SK-N-MC (cell line): Measurements from ENCODE around the gene CLDN25.
"Not testable (repeated sequence)": the region's sequence is repeated elsewhere in the genome, so short reads cannot be mapped to it uniquely, and the experiment has no call there.

ENCODE experiments used
- DNase-seq: peaks from one replicate; pipeline ENCODE4 v3.0.0-alpha.2; 2011; ENCODE audit warnings: low read depth, low spot score
- H3K27ac ChIP-seq: fragments of 200-600 bp; sonication (generic); 2 replicates; pipeline ENCODE4 v1.5.1; 2016; ENCODE audit warnings: mixed run types
- H3K36me3 ChIP-seq: fragments of 200-600 bp; sonication (generic); 2 replicates; pipeline ENCODE4 v1.6.1; 2017; ENCODE audit warnings: antibody characterized with exemption, low read length, mixed read lengths; ENCODE audit not compliant: insufficient read depth
- H3K4me3 ChIP-seq: fragments of 200-600 bp; sonication (generic); 2 replicates; pipeline ENCODE4 v1.5.1; 2016
- H3K9ac ChIP-seq: fragments of 200-600 bp; sonication (generic); 2 replicates; pipeline ENCODE4 v1.8.0; 2017; ENCODE audit warnings: mixed run types, mixed read lengths; ENCODE audit not compliant: insufficient read length
- H3K9me3 ChIP-seq: fragments of 200-600 bp; sonication (generic); 2 replicates; pipeline ENCODE4 v1.6.1; 2017; ENCODE audit warnings: low read depth, mild to moderate bottlenecking, antibody characterized with exemption, low read length, moderate library complexity, mixed read lengths
- EZH2 ChIP-seq: fragments of 200-600 bp; sonication (generic); IDR thresholded peaks from one replicate; pipeline ENCODE4 v1.6.1; 2017; ENCODE audit warnings: antibody characterized with exemption
- FOXP2 ChIP-seq: optimal IDR thresholded peaks from 2 replicates; pipeline ENCODE3; 2011; ENCODE audit warnings: mild to moderate bottlenecking, moderate library complexity; ENCODE audit not compliant: insufficient read depth; ENCODE audit errors: extremely low read length, control extremely low read depth
- POLR2AphosphoS5 ChIP-seq: IDR thresholded peaks from 2 replicates; pipeline ENCODE4 v1.6.1; 2012; ENCODE audit warnings: mild to moderate bottlenecking, low read depth, low read length, borderline replicate concordance

Gene CLDN25

DNA sequence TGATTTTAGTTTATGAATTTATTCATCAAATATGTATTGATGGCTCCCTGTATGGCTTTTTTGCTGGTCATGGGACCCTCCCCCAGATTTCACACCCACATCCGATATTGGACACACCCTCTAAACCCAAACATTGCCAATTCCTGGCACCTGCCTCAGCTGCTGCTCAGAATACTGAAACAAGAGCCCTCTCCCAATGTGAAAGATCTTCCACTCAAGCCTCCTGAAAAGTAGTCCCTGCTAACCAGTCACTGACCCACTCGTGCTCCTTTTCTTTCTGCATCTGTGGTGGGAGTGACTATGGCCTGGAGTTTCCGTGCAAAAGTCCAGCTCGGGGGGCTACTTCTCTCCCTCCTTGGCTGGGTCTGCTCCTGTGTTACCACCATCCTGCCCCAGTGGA lies at the start of gene CLDN25:
Gene CLDN25, plus strand, starts transcription at position 301 of the 400 bp plus-strand sequence. Its CDS starts 0 bp downstream, at position 301.
- DNase-seq = no peak
- no peaks in the 10 kb centered on the region for H3K36me3 ChIP-seq
- peak within 1 kb of the TSS; percentile 33; the same call in 1 of the 2 replicates for H3K27ac ChIP-seq
- TF ChIP-seq FOXP2 = no peak
- TF ChIP-seq POLR2AphosphoS5 = no peak
- no peak for TF ChIP-seq EZH2
- H3K9me3 ChIP-seq = no peaks in the 10 kb centered on the region
- H3K4me3 ChIP-seq = peak within 1 kb of the TSS; percentile 65; the same call in 1 of the 2 replicates
- no peak within 1 kb of the TSS for H3K9ac ChIP-seq

- no peak for TF ChIP-seq FOXP2
- TF ChIP-seq EZH2 = no peak
- TF ChIP-seq POLR2AphosphoS5 = no peak
- H3K36me3 ChIP-seq = peaks cover 27% of the 10 kb centered on the region
- no peak overlapping the region for H3K9ac ChIP-seq
- no peak overlapping the region for H3K27ac ChIP-seq
- no peak overlapping the region for H3K4me3 ChIP-seq
- DNase-seq = no peak
- no peaks in the 10 kb centered on the region for H3K9me3 ChIP-seq
Observed at GRCh38 chr11:113730887-113731726, 48.5 kb upstream of the CLDN25 start.

DNA sequence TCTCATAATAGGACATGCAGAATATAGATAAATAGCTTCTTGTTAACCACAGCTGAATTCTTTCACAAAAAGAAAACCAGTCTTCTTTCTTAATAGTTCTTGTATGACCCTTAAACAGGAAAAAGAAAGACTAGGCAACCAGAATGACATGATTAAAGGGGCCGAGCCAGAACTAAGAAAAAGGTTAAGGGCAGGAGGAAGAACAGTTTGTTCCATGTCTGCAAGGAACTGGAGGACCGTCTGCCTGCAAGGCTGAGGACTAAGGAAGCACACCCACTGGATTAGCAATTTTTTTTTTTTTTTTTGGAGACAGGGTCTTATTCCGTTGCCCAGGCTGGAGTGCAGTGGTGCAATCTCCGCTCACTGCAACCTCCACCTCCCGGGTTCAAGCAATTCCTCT lies 47.5 kb upstream of the CLDN25 start:
- Histone ChIP-seq H3K9ac (no peak overlapping the region), H3K36me3 (peaks cover 37% of the 10 kb centered on the region), H3K9me3 (no peaks in the 10 kb centered on the region), H3K27ac (no peak overlapping the region), H3K4me3 (no peak overlapping the region)
- DNase-seq = no peak
- TF ChIP-seq POLR2AphosphoS5 = no peak
- no peak for TF ChIP-seq EZH2
- no peak for TF ChIP-seq FOXP2

GRCh38 chr11:113736323-113736722 lies 43.3 kb upstream of the CLDN25 start:
- TF ChIP-seq POLR2AphosphoS5 = no peak
- no peak for TF ChIP-seq FOXP2
- TF ChIP-seq EZH2 = no peak
- no peak for DNase-seq
- Histone ChIP-seq H3K4me3 (no peak overlapping the region), H3K9me3 (no peaks in the 10 kb centered on the region), H3K27ac (no peak overlapping the region), H3K9ac (no peak overlapping the region), H3K36me3 (peaks cover 76% of the 10 kb centered on the region)

DNA sequence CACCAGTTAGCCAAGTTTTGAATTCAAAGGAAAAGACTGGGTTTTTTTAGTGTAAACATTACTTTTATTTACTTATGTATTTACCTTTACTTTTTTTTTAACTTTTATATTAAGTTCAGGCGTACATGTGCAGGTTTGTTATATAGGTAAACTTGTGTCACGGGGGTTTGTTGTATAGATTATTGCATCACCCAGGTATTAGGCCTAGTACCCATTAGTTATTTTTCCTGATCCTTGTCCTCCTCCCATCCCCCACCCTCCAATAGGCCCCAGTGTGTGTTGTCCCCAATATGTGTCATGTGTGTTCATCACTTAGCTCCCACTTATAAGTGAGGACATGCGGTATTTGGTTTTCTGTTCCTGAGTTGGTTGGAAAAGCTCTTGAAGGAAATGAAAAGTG lies 26.7 kb upstream of the CLDN25 start:
- Histone ChIP-seq H3K4me3 (no peak overlapping the region), H3K27ac (no peak overlapping the region), H3K9me3 (no peaks in the 10 kb centered on the region), H3K9ac (no peak overlapping the region), H3K36me3 (peaks cover 49% of the 10 kb centered on the region)
- TF ChIP-seq EZH2 = no peak
- no peak for TF ChIP-seq FOXP2
- TF ChIP-seq POLR2AphosphoS5 = no peak
- DNase-seq = no peak

DNA sequence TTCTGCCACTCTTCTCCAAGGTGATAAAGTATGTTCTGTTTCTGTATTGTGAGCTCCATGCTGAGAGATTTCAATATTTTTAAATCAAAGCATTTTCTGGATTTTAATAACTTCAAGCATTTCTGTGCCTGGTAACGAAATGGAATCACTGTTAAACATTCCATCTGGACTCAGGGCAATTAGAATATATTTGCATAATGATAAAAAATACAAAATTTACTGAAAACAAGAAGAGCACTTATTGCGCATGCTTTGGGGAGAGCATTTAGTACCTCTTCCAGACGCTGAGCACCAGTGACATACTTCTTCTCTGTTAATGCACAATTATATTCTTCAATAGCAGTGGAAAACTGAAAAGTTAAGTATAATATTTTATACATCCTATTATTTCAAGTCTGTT lies 19.4 kb upstream of the CLDN25 start:
- 0 out of 2 replicates have a peak, but pooled peaks cover 4% of the 10 kb centered on the region for H3K9me3 ChIP-seq
- H3K9ac ChIP-seq = no peak overlapping the region
- no peak overlapping the region for H3K4me3 ChIP-seq
- no peak overlapping the region for H3K27ac ChIP-seq
- TF ChIP-seq POLR2AphosphoS5 (no peak), FOXP2 (no peak), EZH2 (no peak)
- peaks cover 71% of the 10 kb centered on the region for H3K36me3 ChIP-seq
- no peak for DNase-seq

DNA sequence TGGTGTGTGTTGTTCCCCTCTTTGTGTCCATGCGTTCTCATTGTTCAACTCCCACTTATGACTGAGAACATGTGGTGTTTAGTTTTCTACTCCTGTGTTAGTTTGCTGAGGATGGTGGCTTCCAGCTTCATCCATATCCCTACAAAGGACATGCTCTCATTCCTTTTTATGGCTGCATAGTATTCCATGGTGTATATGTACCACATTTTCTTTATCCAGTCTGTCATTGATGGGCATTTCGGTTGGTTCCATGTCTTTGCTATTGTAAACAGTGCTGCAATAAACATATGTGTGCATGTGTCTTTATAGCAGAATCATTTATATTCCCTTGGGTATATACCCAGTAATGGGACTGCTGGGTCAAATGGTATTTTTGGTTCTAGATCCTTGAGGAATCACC lies 16.6 kb upstream of the CLDN25 start:
- DNase-seq, H3K9ac ChIP-seq, H3K27ac ChIP-seq, H3K9me3 ChIP-seq, H3K4me3 ChIP-seq: not testable (repeated sequence)
- H3K36me3 ChIP-seq = peaks cover 69% of the 10 kb centered on the region

- Histone ChIP-seq H3K27ac (no peak overlapping the region), H3K36me3 (peaks cover 67% of the 10 kb centered on the region), H3K9ac (no peak overlapping the region), H3K4me3 (no peak overlapping the region), H3K9me3 (0 out of 2 replicates have a peak, but pooled peaks cover 4% of the 10 kb centered on the region)
- no peak for DNase-seq
- TF ChIP-seq POLR2AphosphoS5 = no peak
- no peak for TF ChIP-seq EZH2
- no peak for TF ChIP-seq FOXP2
Observed at GRCh38 chr11:113764527-113765219, 14.9 kb upstream of the CLDN25 start.

DNA sequence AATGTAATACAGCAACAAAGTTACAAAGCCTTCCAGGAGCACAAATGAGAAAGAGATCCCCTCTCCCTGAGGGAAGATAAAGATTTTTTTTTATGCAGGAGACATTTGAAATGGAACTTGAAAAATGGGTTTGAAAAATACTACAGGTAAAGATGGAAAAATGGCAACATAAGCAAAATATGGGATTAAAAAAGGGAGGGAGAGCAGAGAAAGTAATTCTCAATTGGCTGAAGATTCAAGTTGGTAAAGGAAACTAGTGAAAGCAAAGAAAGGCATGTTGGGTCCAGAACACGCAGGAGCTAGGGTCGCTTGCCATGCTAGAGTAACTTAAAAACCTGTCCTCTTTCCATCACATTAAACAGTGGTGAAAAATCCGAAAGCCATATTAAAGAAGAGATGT lies 7.6 kb upstream of the CLDN25 start:
- Histone ChIP-seq H3K9me3 (no peaks in the 10 kb centered on the region), H3K27ac (no peak overlapping the region), H3K4me3 (peak overlapping the region; percentile 94), H3K9ac (no peak overlapping the region), H3K36me3 (peaks cover 39% of the 10 kb centered on the region)
- TF ChIP-seq EZH2 (no peak), FOXP2 (no peak), POLR2AphosphoS5 (no peak)
- no peak for DNase-seq
